GM23338 (cell line): ENCODE data around the gene GTF3C5. TPM values are rescaled to one million over a fixed set of nuclear protein-coding genes. Genes with fewer than 3 reads are reported as not detected.

Experiments
- ATAC-seq: fragments of 200-7000 bp; cut with Tn5 transposase; 3 replicates; pipeline ENCODE4 v1.9.1; 2020
- DNase-seq: peaks from one replicate; pipeline ENCODE4 v3.0.0-alpha.2; 2015; ENCODE audit warnings: low spot score
- H2AFZ ChIP-seq: fragments of 200-600 bp; sonication (generic); 2 replicates; pipeline ENCODE4 v1.8.0; 2016; ENCODE audit warnings: antibody characterized with exemption, mild to moderate bottlenecking, moderate library complexity
- H3F3A ChIP-seq: fragments of 200-600 bp; sonication (generic); replicated peaks from 2 replicates; pipeline ENCODE4 v1.8.0; 2017; ENCODE audit warnings: antibody characterized with exemption, mixed run types, low read depth
- H3K27ac ChIP-seq: fragments of 200-600 bp; sonication (generic); 2 replicates; pipeline ENCODE4 v1.6.1; 2016; ENCODE audit warnings: low read depth
- H3K27me3 ChIP-seq: fragments of 200-600 bp; sonication (generic); 2 replicates; pipeline ENCODE4 v1.8.0; 2016; ENCODE audit warnings: mild to moderate bottlenecking, mixed run types, moderate library complexity; ENCODE audit not compliant: insufficient read depth
- H3K36me3 ChIP-seq: fragments of 200-600 bp; sonication (generic); 2 replicates; pipeline ENCODE4 v1.8.0; 2016; ENCODE audit warnings: mild to moderate bottlenecking; ENCODE audit not compliant: insufficient read depth
- H3K4me1 ChIP-seq: fragments of 200-600 bp; sonication (generic); 2 replicates; pipeline ENCODE4 v1.8.0; 2016; ENCODE audit warnings: mild to moderate bottlenecking, moderate library complexity; ENCODE audit not compliant: insufficient read depth
- H3K4me2 ChIP-seq: fragments of 200-600 bp; sonication (generic); 2 replicates; pipeline ENCODE4 v1.7.1; 2017; ENCODE audit warnings: mixed run types
- H3K4me3 ChIP-seq: fragments of 200-600 bp; sonication (generic); 2 replicates; pipeline ENCODE4 v1.6.1; 2016; ENCODE audit warnings: mixed run types
- H3K79me2 ChIP-seq: fragments of 200-600 bp; sonication (generic); replicated peaks from 2 replicates; pipeline ENCODE4 v1.8.0; 2017; ENCODE audit warnings: mild to moderate bottlenecking; ENCODE audit not compliant: insufficient read depth
- H3K9me2 ChIP-seq: fragments of 200-600 bp; sonication (generic); 2 replicates; pipeline ENCODE4 v1.8.0; 2017; ENCODE audit not compliant: insufficient read depth
- H4K20me1 ChIP-seq: fragments of 200-600 bp; sonication (generic); replicated peaks from 2 replicates; pipeline ENCODE4 v1.8.0; 2017; ENCODE audit warnings: mild to moderate bottlenecking; ENCODE audit not compliant: insufficient read depth
- H3K27ac Mint-ChIP-seq: 2 replicates; pipeline ENCODE4 v1.8.0; 2020; ENCODE audit warnings: inconsistent platforms, mild to moderate bottlenecking, moderate library complexity, mixed read lengths
- H3K27me3 Mint-ChIP-seq: 3 replicates; pipeline ENCODE4 v1.8.0; 2022; ENCODE audit warnings: low read depth, mild to moderate bottlenecking, moderate library complexity, mixed read lengths, inconsistent platforms; ENCODE audit not compliant: insufficient read depth, poor library complexity
- H3K36me3 Mint-ChIP-seq: 3 replicates; pipeline ENCODE4 v1.8.0; 2021; ENCODE audit warnings: low read depth, mild to moderate bottlenecking, inconsistent platforms, moderate library complexity, mixed read lengths
- H3K4me1 Mint-ChIP-seq: 3 replicates; pipeline ENCODE4 v1.8.0; 2020; ENCODE audit warnings: mild to moderate bottlenecking, inconsistent platforms, mixed read lengths
- H3K4me3 Mint-ChIP-seq: 3 replicates; pipeline ENCODE4 v1.8.0; 2021; ENCODE audit warnings: moderate library complexity, mild to moderate bottlenecking, inconsistent platforms, mixed read lengths
- H3K9me3 Mint-ChIP-seq: 3 replicates; pipeline ENCODE4 v1.8.0; 2020; ENCODE audit warnings: moderate library complexity, mild to moderate bottlenecking, inconsistent platforms, mixed read lengths
- CREB1 ChIP-seq: fragments of 250-450 bp; sonication (Bioruptor Pico); IDR thresholded peaks from 2 replicates; pipeline ENCODE4 v1.5.0; 2020; ENCODE audit warnings: low read depth, mild to moderate bottlenecking, moderate library complexity
- EZH2 ChIP-seq: fragments of 200-600 bp; sonication (generic); IDR thresholded peaks from one replicate; pipeline ENCODE4 v1.8.0; 2017; ENCODE audit warnings: antibody characterized with exemption, mild to moderate bottlenecking, low read depth; ENCODE audit not compliant: unreplicated experiment
- EZH2phosphoT487 ChIP-seq: fragments of 200-600 bp; sonication (generic); IDR thresholded peaks from one replicate; pipeline ENCODE4 v1.8.1; 2018; ENCODE audit warnings: antibody characterized with exemption; ENCODE audit not compliant: unreplicated experiment
- JUNB ChIP-seq: IDR thresholded peaks from one replicate; pipeline ENCODE4 v1.6.1; 2016; ENCODE audit warnings: antibody characterized with exemption; ENCODE audit not compliant: unreplicated experiment
- NANOG ChIP-seq: IDR thresholded peaks from 2 replicates; pipeline ENCODE4 v1.6.1; 2016; ENCODE audit warnings: antibody characterized with exemption, borderline replicate concordance
- POLR2AphosphoS5 ChIP-seq: IDR thresholded peaks from 2 replicates; pipeline ENCODE4 v1.6.1; 2016; ENCODE audit warnings: antibody characterized with exemption, low read depth
- STAT1 ChIP-seq: IDR thresholded peaks from one replicate; pipeline ENCODE4 v1.6.1; 2016; ENCODE audit warnings: antibody characterized with exemption; ENCODE audit not compliant: unreplicated experiment
- ZNF114 ChIP-seq: fragments of 250-450 bp; sonication (Bioruptor Pico); IDR thresholded peaks from 2 replicates; pipeline ENCODE4 v1.5.0; 2020; ENCODE audit warnings: mild to moderate bottlenecking, moderate library complexity
- ZNF331 ChIP-seq: fragments of 250-450 bp; sonication (Bioruptor Pico); IDR thresholded peaks from 2 replicates; pipeline ENCODE4 v1.5.0; 2020; ENCODE audit warnings: low read depth, mild to moderate bottlenecking, moderate library complexity
- polyA plus RNA-seq: library from polyadenylated mRNA; unstranded; fragments of >200 nt; fragmentation: Nextera tagmentation; extraction: Ambion mirVana; gene quantifications from 2 replicates; pipeline ENCODE4 v1.2.1, GENCODE V29; 2016
- total RNA-seq: library from RNA; depleted of rRNA; stranded (reverse); fragments of >200 nt; shearing (Covaris generic); gene quantifications from 2 replicates; pipeline ENCODE4 v1.2.3, GENCODE V29; 2014
- TF ChIP-seq, protein P1 (sequence below), 2 experiments: fragments of 200-600 bp in 1 of 2; sonication (generic) in 1 of 2; conservative IDR thresholded peaks; 2 replicates each; pipeline versions ENCODE4 v1.5.1 to v1.6.1; 2016 to 2017; ENCODE audit warnings: antibody characterized with exemption in 2 of 2, low read depth in 2 of 2, mild to moderate bottlenecking in 2 of 2, moderate library complexity in 1 of 2
- TF ChIP-seq, protein P2 (sequence below): IDR thresholded peaks from one replicate; pipeline ENCODE4 v1.6.1; 2018; ENCODE audit warnings: antibody characterized with exemption; ENCODE audit not compliant: unreplicated experiment

The GTF3C5 gene
- total and polyA plus RNA-seq, 2 experiments from 2014 or later = 46.0 to 78.8 TPM

DNA sequence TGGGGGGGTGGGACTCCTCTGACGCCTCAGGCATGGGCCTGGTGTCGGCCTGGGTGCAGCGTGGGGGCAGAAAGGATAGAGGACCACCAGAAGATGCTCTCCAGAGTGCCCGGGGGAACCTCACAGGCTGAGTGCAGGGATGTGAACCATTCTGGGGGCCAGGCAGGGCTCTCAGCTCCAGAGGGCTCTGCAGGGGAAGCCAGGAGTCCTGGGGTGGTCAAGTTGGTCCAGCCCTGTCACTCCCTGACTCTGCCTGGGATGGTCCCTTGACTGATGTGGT lies 45.8 kb upstream of the GTF3C5 start (continued):
- TF ChIP-seq STAT1 (no peak), ZNF331 (CRISPR knock-in tag) (no peak), JUNB (no peak)
- TF ChIP-seq, protein P1, sequence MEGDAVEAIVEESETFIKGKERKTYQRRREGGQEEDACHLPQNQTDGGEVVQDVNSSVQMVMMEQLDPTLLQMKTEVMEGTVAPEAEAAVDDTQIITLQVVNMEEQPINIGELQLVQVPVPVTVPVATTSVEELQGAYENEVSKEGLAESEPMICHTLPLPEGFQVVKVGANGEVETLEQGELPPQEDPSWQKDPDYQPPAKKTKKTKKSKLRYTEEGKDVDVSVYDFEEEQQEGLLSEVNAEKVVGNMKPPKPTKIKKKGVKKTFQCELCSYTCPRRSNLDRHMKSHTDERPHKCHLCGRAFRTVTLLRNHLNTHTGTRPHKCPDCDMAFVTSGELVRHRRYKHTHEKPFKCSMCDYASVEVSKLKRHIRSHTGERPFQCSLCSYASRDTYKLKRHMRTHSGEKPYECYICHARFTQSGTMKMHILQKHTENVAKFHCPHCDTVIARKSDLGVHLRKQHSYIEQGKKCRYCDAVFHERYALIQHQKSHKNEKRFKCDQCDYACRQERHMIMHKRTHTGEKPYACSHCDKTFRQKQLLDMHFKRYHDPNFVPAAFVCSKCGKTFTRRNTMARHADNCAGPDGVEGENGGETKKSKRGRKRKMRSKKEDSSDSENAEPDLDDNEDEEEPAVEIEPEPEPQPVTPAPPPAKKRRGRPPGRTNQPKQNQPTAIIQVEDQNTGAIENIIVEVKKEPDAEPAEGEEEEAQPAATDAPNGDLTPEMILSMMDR (conservative IDR thresholded peaks at IDR 0.05; ENCODE audit: low read depth in 2 of 2) = no peak
- TF ChIP-seq, protein P2, sequence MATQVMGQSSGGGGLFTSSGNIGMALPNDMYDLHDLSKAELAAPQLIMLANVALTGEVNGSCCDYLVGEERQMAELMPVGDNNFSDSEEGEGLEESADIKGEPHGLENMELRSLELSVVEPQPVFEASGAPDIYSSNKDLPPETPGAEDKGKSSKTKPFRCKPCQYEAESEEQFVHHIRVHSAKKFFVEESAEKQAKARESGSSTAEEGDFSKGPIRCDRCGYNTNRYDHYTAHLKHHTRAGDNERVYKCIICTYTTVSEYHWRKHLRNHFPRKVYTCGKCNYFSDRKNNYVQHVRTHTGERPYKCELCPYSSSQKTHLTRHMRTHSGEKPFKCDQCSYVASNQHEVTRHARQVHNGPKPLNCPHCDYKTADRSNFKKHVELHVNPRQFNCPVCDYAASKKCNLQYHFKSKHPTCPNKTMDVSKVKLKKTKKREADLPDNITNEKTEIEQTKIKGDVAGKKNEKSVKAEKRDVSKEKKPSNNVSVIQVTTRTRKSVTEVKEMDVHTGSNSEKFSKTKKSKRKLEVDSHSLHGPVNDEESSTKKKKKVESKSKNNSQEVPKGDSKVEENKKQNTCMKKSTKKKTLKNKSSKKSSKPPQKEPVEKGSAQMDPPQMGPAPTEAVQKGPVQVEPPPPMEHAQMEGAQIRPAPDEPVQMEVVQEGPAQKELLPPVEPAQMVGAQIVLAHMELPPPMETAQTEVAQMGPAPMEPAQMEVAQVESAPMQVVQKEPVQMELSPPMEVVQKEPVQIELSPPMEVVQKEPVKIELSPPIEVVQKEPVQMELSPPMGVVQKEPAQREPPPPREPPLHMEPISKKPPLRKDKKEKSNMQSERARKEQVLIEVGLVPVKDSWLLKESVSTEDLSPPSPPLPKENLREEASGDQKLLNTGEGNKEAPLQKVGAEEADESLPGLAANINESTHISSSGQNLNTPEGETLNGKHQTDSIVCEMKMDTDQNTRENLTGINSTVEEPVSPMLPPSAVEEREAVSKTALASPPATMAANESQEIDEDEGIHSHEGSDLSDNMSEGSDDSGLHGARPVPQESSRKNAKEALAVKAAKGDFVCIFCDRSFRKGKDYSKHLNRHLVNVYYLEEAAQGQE = no peak

DNA sequence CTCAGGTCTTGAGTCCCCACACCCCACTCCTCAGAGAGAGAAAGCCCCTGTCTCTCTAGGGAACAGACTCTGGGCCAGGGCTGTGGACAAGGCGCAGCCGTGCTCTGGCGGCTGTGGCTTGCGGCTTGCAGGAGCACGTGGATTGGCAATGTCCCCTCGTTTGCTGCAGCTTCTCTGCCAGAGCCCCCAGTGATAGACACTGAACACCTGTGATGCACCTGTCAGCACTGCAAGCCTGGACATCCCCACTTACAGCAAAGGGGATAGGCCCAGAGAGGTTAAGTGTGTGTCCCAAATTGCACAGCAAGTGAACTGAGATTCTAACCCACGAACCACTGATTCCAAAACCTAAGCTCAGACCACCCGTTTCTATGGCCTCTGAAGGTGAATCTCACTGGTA lies 45.3 kb upstream of the GTF3C5 start:
- Histone ChIP-seq H3K36me3 (no peaks in the 10 kb centered on the region), H3F3A (no peaks in the 10 kb centered on the region), H3K79me2 (no peaks in the 10 kb centered on the region), H3K4me1 (no peaks in the 10 kb centered on the region), H3K9me2 (no peaks in the 10 kb centered on the region), H3K4me3 (no peak overlapping the region), H2AFZ (no peak overlapping the region), H4K20me1 (no peaks in the 10 kb centered on the region), H3K27ac (no peak overlapping the region), H3K27me3 (no peaks in the 10 kb centered on the region; the same call in 1 of the 2 replicates), H3K4me2 (no peak overlapping the region)
- Mint-ChIP-seq H3K4me1 (peaks cover 5% of the 10 kb centered on the region; the same call in 1 of the 3 replicates), H3K27me3 (peaks cover 18% of the 10 kb centered on the region), H3K9me3 (no peaks in the 10 kb centered on the region), H3K36me3 (no peaks in the 10 kb centered on the region; the same call in 2 of the 3 replicates), H3K4me3 (no peak overlapping the region), H3K27ac (no peak overlapping the region)
- DNase-seq (no peak), ATAC-seq (no peak)
- TF ChIP-seq CREB1 = no peak

GRCh38 chr9:132986114-132986513 lies 44.7 kb upstream of the GTF3C5 start:
- Mint-ChIP-seq H3K4me1 (peaks cover 5% of the 10 kb centered on the region; the same call in 1 of the 3 replicates), H3K36me3 (no peaks in the 10 kb centered on the region; the same call in 2 of the 3 replicates), H3K4me3 (no peak overlapping the region), H3K27me3 (peaks cover 19% of the 10 kb centered on the region), H3K27ac (no peak overlapping the region), H3K9me3 (no peaks in the 10 kb centered on the region)
- Histone ChIP-seq H3K36me3 (no peaks in the 10 kb centered on the region), H3K4me3 (no peak overlapping the region), H3K27me3 (no peaks in the 10 kb centered on the region), H3K27ac (no peak overlapping the region), H2AFZ (no peak overlapping the region), H3K9me2 (no peaks in the 10 kb centered on the region), H3K79me2 (no peaks in the 10 kb centered on the region), H3K4me1 (no peaks in the 10 kb centered on the region), H3K4me2 (no peak overlapping the region), H4K20me1 (no peaks in the 10 kb centered on the region), H3F3A (no peaks in the 10 kb centered on the region)
- TF ChIP-seq EZH2phosphoT487 (no peak), CREB1 (no peak), EZH2 (no peak), NANOG (no peak), JUNB (no peak), ZNF114 (CRISPR knock-in tag) (no peak), POLR2AphosphoS5 (no peak), STAT1 (no peak)
- TF ChIP-seq, protein P1 (conservative IDR thresholded peaks at IDR 0.05; ENCODE audit: low read depth in 2 of 2) = no peak
- TF ChIP-seq, protein P2 = no peak
- no peak for DNase-seq
- ATAC-seq = no peak
